Activated naive CD4-positive, alpha-beta T cell treated with anti-CD3 and anti-CD28 coated beads, Interleukin-2, amount 50 U/mL, for 72 hours (primary cell): ENCODE measurements around the gene TMEM138. TPM values are rescaled to one million over a fixed set of nuclear protein-coding genes. Genes with fewer than 3 reads are reported as not detected.

ENCODE experiments used
- ATAC-seq, 2 donors: fragments of 150-1000 bp; cut with Tn5 transposase; 2 replicates each; pipeline ENCODE4 v1.10.0; 2021; ENCODE audit warnings: mild to moderate bottlenecking in 2 of 2, moderate library complexity in 2 of 2
- DNase-seq, 2 donors: peaks; one replicate each; pipeline ENCODE4 v3.0.0; 2021 to 2022; ENCODE audit warnings: low spot score in 2 of 2
- H3K27ac Mint-ChIP-seq, 2 donors: one replicate each; pipeline ENCODE4 v1.8.0; 2022; ENCODE audit warnings: mild to moderate bottlenecking in 2 of 2, mixed read lengths in 2 of 2
- H3K36me3 Mint-ChIP-seq, 2 donors: one replicate each; pipeline ENCODE4 v1.8.0; 2022; ENCODE audit warnings: mixed read lengths in 2 of 2
- H3K9me3 Mint-ChIP-seq, 2 donors: one replicate each; pipeline ENCODE4 v1.8.0; 2022; ENCODE audit warnings: mixed read lengths in 2 of 2
- total RNA-seq, 2 donors: library from RNA; stranded (reverse); gene quantifications; one replicate each; pipeline ENCODE4 v1.2.3, GENCODE V29; 2022

TMEM138 gene
- total RNA-seq, result 10 to 100 TPM; 32.4 to 44.2 TPM

DNA sequence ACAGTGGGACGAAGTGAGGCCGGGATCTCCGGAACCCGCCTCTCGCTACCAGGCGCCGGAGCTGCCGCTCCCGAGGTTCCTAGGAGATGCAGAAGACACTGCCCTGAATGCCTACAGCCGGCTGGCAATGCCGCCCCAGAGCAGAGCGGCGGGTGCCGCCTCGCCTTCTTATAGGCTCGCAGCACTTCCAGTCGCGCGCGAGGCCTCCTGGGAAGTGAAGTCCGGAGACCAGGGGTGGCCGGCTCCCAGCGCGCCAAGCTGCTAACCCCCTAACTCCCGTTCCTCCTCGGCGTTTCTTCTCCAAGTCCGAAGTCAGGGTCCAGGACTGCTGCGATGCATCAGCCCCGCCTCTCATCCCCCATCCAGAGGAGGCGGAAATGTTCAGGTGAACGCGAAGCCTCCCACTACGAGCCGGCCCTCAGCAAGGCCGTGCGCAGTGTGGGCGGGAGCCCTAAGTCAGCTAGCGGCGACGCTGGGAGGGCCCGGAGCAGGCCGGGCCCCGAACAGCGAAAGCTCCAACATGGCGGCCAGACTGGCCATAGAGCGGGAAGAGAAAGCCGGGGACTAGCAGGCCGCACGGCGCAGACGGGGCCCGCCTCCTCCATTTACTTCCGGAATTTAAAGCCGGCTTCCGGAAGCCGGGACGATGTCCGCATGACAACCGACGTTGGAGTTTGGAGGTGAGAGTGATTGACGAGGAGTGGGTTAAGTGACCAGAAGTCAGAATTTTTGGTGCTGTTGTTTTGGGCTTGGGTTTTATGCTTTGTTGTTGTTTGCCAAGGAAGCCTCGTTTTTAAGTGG lies at the start of gene TMEM138, which contains the start of gene CYB561A3:
Gene TMEM138, plus strand, starts transcription at position 634 of the 801 bp plus-strand sequence. CDS start 2,017 bp downstream, outside the sequence.
Gene CYB561A3, minus strand, starts transcription at position 142 of the 801 bp plus-strand sequence. CDS start 5,169 bp downstream, outside the sequence.
- peak; percentile 94 for ATAC-seq
- H3K27ac Mint-ChIP-seq, result peak within 1 kb of the TSS; percentile 92 to 100
- peaks cover 17 to 30% of the 10 kb centered on the region in 2 donors for H3K36me3 Mint-ChIP-seq
- peak; percentile 89 for DNase-seq
- no peaks in the 10 kb centered on the region for H3K9me3 Mint-ChIP-seq

DNA sequence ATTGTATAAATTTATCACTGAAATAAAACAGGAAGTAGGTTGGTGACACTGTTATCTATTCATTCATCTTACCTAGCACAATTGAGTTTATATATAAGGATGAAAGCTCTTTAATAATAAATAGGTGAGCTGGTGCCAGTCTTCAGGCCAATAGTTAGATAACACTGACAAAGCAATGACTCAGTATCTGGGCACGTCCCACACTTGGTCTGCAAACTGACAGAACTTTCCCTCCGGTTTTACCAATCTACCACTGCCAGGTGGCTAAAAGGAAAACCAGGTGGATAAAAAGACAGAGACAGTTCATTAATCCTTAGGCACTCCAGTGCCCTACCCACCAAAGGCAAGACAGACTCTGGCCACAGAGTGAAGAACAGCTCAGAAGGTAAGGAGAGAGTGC lies 46.9 kb upstream of the TMEM138 start:
- H3K9me3 Mint-ChIP-seq, result no peaks in the 10 kb centered on the region
- peaks cover 0 to 10% of the 10 kb centered on the region in 2 donors for H3K36me3 Mint-ChIP-seq
- DNase-seq (no peak), ATAC-seq (no peak)
- no peak overlapping the region for H3K27ac Mint-ChIP-seq

DNA sequence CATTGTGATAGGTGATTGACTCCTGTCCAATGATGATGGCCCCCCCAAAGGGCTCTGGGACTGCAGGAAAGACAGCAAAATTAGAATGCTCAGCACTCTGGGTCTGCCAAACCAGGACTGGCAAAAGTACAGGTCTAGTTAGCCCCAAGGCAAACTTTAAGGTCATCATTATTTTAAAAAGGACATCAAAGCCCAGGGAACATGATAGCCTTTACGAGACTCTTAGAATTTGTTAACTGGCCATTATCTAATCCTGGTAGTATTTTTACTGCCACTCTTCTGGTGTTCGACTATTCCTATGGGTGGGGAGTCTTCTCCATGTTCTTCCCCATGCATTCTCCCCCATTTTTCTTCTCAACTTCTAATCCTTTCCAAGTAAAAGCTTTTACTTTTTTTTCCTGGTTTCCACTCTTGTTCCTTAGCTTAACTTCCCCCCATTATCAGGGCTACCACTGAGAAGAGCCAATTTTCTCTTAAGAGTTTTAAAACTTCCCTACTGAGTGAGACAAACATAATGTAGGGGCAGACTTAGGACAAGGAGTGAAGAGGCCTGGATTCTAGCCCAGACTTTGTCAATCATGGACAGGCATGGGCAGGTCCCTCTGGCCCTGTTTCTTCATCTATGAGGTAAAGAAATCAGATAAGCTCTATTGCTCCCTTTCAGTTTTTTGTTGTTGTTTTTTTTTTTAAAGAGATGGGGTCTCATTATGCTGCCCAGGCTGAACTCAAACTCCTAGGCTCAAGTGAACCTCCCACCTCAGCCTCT lies 36.3 kb upstream of the TMEM138 start:
- peak overlapping the region; percentile 72 to 87 for H3K27ac Mint-ChIP-seq
- no peaks in the 10 kb centered on the region for H3K9me3 Mint-ChIP-seq
- DNase-seq (no peak), ATAC-seq (no peak)
- peaks cover 26 to 39% of the 10 kb centered on the region in 2 donors for H3K36me3 Mint-ChIP-seq

DNA sequence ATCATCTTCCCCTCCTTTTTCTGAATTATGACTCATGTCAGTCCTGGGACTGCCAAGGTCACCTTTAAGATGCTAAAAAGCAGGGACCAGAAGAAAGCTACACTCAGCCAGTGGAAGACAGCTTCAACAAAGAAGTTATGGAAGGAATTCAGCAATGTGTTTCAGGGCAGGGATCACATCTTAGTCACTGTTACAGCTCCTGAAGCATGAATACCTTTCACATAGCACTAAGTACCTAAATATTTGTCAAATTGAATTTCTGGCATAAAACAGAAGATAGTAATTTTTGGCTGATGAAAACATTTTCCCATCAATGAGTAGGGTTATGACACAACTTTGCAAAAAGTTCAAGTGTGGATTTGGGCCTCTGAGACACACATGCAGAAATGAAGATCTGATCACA lies 34.5 kb upstream of the TMEM138 start:
- no peaks in the 10 kb centered on the region for H3K9me3 Mint-ChIP-seq
- peaks cover 39 to 48% of the 10 kb centered on the region in 2 donors for H3K36me3 Mint-ChIP-seq
- DNase-seq (no peak), ATAC-seq (no peak)
- H3K27ac Mint-ChIP-seq, result no peak overlapping the region

DNA sequence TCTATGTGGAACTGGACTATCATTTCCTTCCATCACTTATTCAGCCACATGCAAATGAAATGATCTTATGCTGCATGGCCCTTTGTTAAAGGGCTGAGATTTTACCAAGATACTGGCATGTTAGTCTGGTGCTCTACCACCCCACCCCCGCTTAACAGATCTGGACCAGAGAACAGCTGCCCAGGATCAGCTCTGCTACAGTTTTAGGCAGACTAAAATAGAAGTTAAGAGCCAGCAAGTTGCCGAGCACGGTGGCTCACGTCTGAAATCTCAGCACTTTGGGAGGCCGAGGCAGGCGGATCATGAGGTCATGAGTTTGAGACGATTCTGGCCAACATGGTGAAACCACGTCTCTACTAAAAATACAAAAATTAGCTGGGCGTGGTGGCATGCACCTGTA lies 33.8 kb upstream of the TMEM138 start:
- DNase-seq (no peak), ATAC-seq (no peak)
- Mint-ChIP-seq H3K27ac (peak overlapping the region in 1 of 2 donors; percentile 15), H3K9me3 (no peaks in the 10 kb centered on the region), H3K36me3 (peaks cover 38 to 52% of the 10 kb centered on the region in 2 donors)

DNA sequence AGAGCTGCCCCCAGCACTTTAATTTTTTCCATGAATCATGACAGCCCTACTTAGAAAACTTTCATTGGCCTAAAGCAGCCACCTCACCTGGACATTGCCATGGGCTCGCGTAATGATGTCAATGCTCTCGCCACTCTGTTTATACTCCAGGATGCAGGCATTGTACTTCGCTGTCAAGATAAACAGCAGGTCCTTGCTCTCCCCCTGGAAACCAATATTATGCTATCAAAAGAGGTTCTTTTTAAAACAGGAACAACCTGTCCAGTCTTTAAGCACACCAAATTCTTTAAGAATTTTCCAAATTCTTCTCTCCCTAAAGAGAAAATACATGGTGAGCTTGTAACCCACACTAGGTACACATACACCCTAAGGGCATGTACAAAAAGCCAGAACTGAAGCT lies 32.3 kb upstream of the TMEM138 start:
- no peak for DNase-seq
- Mint-ChIP-seq H3K9me3 (no peaks in the 10 kb centered on the region), H3K36me3 (peaks cover 29 to 47% of the 10 kb centered on the region in 2 donors), H3K27ac (no peak overlapping the region)
- ATAC-seq, result no peak

DNA sequence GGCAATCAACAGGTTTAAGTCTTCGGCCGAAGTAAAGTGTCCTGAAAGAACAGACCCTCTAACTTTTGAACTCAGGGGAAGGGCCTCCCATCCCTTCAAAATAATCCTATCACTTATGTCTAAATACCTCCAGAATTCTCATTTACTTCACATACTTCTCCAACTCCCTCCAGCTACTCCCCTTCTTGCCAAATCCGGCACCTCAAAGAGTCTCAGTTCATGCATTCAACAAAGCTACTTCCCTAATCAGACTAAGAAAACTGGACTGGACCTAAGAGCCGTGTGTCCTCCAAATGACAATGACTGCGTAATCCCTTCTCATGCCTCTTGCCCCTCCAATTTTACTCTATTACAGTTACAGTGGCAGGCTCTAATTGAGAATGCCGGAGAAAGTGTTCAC lies 30.5 kb upstream of the TMEM138 start:
- ATAC-seq, result no peak
- Mint-ChIP-seq H3K27ac (peak overlapping the region; percentile 96 to 99), H3K36me3 (peaks cover 29 to 47% of the 10 kb centered on the region in 2 donors), H3K9me3 (no peaks in the 10 kb centered on the region)
- no peak for DNase-seq

DNA sequence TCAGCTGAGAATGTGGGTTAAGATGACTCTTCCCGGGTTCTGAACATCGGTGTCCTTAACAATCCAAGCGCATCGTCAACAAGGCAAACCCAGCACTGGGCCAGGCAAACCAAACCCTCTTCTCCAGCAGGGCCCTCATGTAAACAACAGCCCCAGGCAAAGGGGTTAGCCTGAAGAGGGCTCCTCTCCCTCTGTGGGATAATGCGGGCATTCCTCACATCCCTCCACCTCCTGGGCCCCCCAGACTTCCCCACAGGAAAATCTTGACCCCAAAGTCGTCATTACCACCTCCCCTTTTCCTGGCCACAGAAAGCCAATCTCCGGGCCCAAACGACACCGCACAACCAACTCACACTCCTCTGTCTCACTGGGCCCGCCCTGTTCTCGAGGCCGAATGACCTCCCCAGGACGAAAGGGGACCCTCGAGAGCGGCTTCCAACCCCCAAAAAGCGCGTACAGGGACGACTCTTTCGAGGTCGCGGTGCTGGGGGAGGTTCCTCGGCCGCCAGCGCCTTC lies 29.8 kb upstream of the TMEM138 start:
- DNase-seq, result no peak
- Mint-ChIP-seq H3K9me3 (no peaks in the 10 kb centered on the region), H3K27ac (peak overlapping the region; percentile 96 to 99), H3K36me3 (peaks cover 29 to 47% of the 10 kb centered on the region in 2 donors)
- peak in 1 of 2 donors; percentile 15 for ATAC-seq

DNA sequence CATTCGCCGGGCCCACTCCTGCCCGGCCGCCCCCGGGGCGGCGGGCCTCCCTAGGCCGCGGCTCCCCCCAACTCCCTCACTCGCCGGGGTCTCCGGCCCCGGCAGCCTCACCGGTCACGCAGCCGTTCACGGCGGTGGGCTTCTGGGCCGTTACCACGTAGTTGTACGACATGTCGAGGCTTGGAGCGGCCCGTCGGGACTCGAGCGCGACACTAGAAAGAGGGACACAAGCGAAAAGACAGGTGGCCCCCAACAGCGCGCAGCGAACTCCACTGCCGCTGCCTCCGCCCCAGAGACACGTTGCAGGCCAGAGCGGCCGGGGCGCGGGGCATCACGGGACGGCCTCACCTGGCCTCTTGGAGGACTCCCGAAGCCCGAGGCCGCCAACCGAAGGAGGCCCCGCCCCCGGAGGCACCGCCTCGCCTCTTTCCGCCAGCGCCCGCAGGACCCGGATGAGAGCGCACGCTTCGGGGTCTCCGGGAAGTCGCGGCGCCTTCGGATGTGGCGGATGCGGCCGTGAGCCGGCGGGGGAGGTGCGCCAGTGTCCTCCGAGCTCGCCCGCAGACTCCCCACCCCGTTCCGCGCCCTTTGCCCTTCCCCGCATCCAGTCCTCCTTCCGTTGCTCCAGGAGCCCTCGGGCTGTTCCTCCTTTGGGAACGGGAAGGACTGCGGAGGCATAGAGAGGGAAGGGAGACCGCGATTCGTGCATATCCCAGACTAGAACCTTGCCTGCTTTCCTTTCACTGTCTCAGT lies 29.2 kb upstream of the TMEM138 start, which contains the start of the genes DDB1 and TKFC:
Gene DDB1, minus strand, starts transcription at position 309 of the 753 bp plus-strand sequence. Its CDS starts 137 bp downstream, at position 172.
Gene TKFC, plus strand, starts transcription at position 432 of the 753 bp plus-strand sequence. CDS start 1,501 bp downstream, outside the sequence.
- ATAC-seq (peak; percentile 93 to 95), DNase-seq (peak; percentile 95 to 99)
- Mint-ChIP-seq H3K36me3 (peaks cover 29 to 47% of the 10 kb centered on the region in 2 donors), H3K9me3 (no peaks in the 10 kb centered on the region), H3K27ac (peak within 1 kb of the TSS; percentile 96 to 99)

DNA sequence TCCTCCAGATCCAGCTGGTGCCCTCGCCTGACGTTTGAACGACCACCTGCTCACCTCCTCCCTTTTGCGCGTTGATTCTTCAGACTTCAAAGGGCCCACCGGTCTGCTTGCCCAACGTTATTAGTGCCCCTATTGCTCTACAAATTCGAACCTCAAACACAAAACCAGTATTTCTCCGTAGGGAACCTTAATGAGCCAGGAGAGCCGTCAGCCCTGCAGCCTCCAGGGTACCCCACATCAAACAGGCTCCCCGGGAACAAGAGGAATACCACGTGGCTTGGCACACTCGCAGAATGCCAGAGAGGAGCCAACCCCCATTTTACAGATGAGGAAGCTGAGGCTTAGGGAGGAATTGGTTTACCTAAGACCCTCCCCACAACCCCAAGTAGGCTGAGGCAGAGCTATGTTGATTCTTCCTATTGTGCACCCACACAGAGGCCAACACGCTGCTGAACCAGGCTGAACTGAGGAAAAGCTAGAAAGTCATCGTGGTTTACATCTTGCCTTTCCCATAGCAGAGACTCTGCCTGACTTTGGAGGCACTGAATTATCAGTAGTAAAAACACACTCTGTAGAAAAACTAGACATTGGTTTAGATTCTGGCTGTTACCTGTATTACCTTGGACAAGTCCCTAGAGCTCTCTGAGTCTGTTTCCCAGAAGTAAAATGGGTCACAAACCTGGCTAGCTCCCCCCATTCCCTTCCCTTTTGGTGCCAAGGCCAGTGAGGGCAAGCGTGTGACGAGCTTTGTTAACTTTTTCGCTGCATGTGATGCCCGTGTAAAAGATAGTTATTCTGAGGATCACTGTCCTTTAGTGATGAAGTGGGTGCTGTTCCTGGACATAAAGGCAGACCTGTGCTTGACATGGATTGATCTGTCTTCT lies 28.4 kb upstream of the TMEM138 start:
- Mint-ChIP-seq H3K9me3 (no peaks in the 10 kb centered on the region), H3K27ac (peak overlapping the region; percentile 96 to 99), H3K36me3 (peaks cover 34 to 47% of the 10 kb centered on the region in 2 donors)
- DNase-seq (peak in 1 of 2 donors; percentile 18), ATAC-seq (no peak)

DNA sequence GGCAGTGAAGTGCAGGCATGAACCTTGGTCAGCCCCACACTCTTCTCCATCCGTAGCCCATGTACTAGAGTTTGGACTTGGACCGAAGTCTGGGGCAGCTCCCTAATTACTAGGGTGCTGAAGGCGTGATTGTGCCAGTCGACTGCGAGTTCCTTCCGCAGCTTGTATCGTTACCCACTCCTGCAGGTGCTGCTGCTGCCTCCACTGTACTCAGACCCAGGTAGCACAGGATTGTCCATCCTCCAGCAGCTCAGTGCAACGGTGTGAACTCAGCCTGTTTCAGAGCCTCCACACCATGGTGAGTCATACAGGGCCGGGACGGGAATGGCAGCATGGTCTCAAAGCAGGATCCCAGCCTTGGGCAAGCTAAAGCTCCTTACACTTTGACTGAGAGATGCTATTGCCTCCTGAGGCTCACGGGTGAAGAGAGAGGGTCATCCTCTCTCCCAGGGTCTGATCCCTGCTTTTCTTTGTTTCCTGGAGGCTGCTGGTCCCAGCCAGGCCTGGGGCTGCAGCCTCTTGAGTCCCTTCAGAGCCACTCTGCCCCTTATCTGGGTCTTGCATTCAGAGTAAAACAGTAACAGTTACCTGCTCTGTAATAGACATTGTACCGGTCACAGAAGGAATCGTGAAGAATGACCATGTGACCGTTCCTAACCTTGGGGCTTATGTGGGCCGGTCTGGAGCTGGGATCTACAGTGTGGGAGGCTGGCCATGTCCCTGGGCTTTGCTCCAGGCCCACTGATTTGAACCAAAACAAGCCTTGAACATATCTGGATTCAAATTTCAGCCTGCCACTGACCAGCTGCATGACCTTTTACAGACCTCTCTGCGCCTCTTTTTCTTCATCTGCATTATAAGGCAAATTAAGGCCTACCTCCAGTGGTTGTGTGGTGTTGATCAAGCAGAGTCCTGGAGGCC lies 27.5 kb upstream of the TMEM138 start:
- H3K9me3 Mint-ChIP-seq, result no peaks in the 10 kb centered on the region
- peaks cover 28 to 39% of the 10 kb centered on the region in 2 donors for H3K36me3 Mint-ChIP-seq
- ATAC-seq, result no peak
- no peak for DNase-seq
- peak overlapping the region; percentile 96 to 99 for H3K27ac Mint-ChIP-seq

DNA sequence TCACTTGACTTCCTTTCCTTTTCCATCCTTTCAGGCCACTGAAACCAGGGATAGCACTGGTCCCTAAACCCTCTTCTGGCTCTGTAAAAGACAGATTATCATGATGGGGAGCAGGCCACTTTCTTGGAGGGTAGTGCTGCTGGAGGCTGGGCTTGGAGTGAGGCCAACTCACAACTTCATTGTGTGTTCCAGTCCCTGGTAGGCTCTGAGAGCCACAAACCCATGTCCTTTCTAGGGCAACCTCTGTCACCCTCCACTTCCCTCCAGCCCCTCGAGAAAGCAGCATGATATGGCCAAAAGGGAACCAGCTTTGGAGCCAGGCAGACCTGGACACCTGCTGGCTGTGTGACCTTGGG lies 26.8 kb upstream of the TMEM138 start:
- H3K9me3 Mint-ChIP-seq, result no peaks in the 10 kb centered on the region
- ATAC-seq (no peak), DNase-seq (no peak)
- H3K27ac Mint-ChIP-seq, result peak overlapping the region in 1 of 2 donors; percentile 83
- peaks cover 28 to 33% of the 10 kb centered on the region in 2 donors for H3K36me3 Mint-ChIP-seq

DNA sequence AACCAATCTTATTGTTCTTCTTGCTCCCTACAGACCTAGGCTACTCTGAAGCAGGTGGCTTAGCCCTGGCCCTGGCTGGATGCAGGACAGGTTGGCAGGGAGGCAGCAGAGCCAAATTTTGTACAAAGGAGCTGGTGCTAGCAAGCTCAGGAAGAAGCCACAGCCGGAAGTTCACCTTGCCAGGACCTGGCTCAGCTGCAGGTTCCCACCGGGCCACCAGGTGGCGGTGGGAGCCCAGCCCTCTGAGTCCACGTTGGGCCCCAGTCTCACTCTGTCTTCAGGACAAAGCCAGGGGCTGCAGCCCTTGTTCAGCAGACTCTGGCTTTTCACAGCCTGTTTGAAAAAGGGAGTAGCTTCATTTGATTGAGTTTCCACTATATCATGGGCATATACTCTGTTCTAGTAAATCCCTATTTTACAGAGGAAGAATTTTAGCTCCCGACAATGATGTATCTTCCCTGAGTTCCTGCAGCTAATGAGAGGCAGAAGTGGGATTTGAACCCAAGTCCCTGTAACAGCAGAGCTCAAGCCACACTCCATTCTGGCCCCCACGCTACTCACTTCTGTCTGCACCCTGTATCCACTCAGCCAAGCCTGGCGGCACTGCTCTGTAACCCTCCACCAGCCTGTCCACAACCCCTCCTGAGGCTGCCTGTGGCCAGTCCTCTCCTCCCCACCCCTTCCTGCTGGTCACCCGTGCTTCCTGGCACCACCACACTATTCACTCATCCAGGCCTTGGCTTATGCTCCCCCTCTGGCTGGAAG lies 25.8 kb upstream of the TMEM138 start:
- ATAC-seq, result peak; percentile 64 to 67
- peak overlapping the region; percentile 74 to 83 for H3K27ac Mint-ChIP-seq
- DNase-seq, result peak; percentile 86 to 89
- H3K9me3 Mint-ChIP-seq, result no peaks in the 10 kb centered on the region
- peaks cover 22 to 23% of the 10 kb centered on the region in 2 donors for H3K36me3 Mint-ChIP-seq
